IMR-90 (cell line): Measurements from ENCODE around the gene KRTAP2-1. TPM values are rescaled to one million over a fixed set of nuclear protein-coding genes. Genes with fewer than 3 reads are reported as not detected.

Experiments
- ATAC-seq: fragments of 200-7000 bp; cut with Tn5 transposase; 2 replicates; pipeline ENCODE4 v1.9.1; 2020; ENCODE audit warnings: low read depth, mild to moderate bottlenecking, moderate library complexity
- BruUV-seq: library from RNA; stranded (reverse); fragments of 400-500 nt; replicated peaks from 2 replicates; lab custom pipeline; 2021; lab: Mats Ljungman, UMichigan
- CTCF ChIA-PET: fragments of 300-600 bp; formaldehyde crosslinking; extraction: SDS; loops from one replicate; lab custom pipeline; 2021; ENCODE audit warnings: antibody characterized with exemption; lab: Yijun Ruan, JAX
- POLR2A ChIA-PET: fragments of 300-600 bp; sonication (Branson Sonifier 250); formaldehyde crosslinking; loops from one replicate; lab custom pipeline; 2022; ENCODE audit warnings: antibody characterized with exemption; ENCODE audit not compliant: unreplicated experiment; lab: Charles Lee
- DNase-seq: peaks from one replicate; pipeline ENCODE4 v3.0.0; 2013
- H2AFZ ChIP-seq: replicated peaks from 2 replicates; pipeline ENCODE3; 2013; ENCODE audit warnings: low read length, mild to moderate bottlenecking; ENCODE audit not compliant: poor library complexity
- H2AK5ac ChIP-seq: 2 replicates; pipeline ENCODE4 v1.6.1; 2013; ENCODE audit warnings: low read depth, low read length, inconsistent platforms
- H2AK9ac ChIP-seq: replicated peaks from 2 replicates; pipeline ENCODE3; 2013; ENCODE audit warnings: mild to moderate bottlenecking, low read depth, low read length, moderate library complexity; ENCODE audit not compliant: poor library complexity
- H2BK120ac ChIP-seq: 2 replicates; pipeline ENCODE4 v1.6.1; 2013; ENCODE audit warnings: low read depth, low read length, inconsistent platforms
- H2BK15ac ChIP-seq: 3 replicates; pipeline ENCODE4 v1.6.1; 2013; ENCODE audit warnings: low read depth, low read length, inconsistent platforms
- H2BK20ac ChIP-seq: 2 replicates; pipeline ENCODE4 v1.6.1; 2013; ENCODE audit warnings: low read depth, mild to moderate bottlenecking, inconsistent platforms, low read length, moderate library complexity
- H2BK5ac ChIP-seq: 2 replicates; pipeline ENCODE4 v1.6.1; 2013; ENCODE audit warnings: mild to moderate bottlenecking, low read depth, low read length, inconsistent platforms; ENCODE audit not compliant: poor library complexity, severe bottlenecking
- H3K14ac ChIP-seq: replicated peaks from 2 replicates; pipeline ENCODE4 v1.6.1; 2013; ENCODE audit warnings: low read depth, low read length, inconsistent platforms
- H3K18ac ChIP-seq: 2 replicates; pipeline ENCODE4 v1.6.1; 2013; ENCODE audit warnings: low read depth, low read length, control low read depth
- H3K23ac ChIP-seq: 2 replicates; pipeline ENCODE4 v1.6.1; 2013; ENCODE audit warnings: low read depth, low read length, inconsistent platforms
- H3K27ac ChIP-seq: 2 replicates; pipeline ENCODE4 v1.5.1; 2013; ENCODE audit warnings: mild to moderate bottlenecking, control low read depth, low read length; ENCODE audit not compliant: insufficient read depth
- H3K27me3 ChIP-seq: 2 replicates; pipeline ENCODE4 v1.6.1; 2013; ENCODE audit warnings: low read length; ENCODE audit not compliant: control insufficient read depth, insufficient read depth
- H3K36me3 ChIP-seq: 2 replicates; pipeline ENCODE4 v1.6.1; 2013; ENCODE audit warnings: low read length, mixed read lengths; ENCODE audit not compliant: control insufficient read depth, insufficient read depth
- H3K4ac ChIP-seq: 2 replicates; pipeline ENCODE4 v1.6.1; 2013; ENCODE audit warnings: low read depth, low read length, inconsistent platforms
- H3K4me1 ChIP-seq: 2 replicates; pipeline ENCODE4 v1.6.1; 2013; ENCODE audit warnings: low read length, mixed read lengths; ENCODE audit not compliant: control insufficient read depth, insufficient read depth
- H3K4me2 ChIP-seq: 2 replicates; pipeline ENCODE4 v1.6.1; 2013; ENCODE audit warnings: low read depth, mild to moderate bottlenecking, control low read depth, low read length, moderate library complexity
- H3K4me3 ChIP-seq: 2 replicates; pipeline ENCODE4 v1.5.1; 2013; ENCODE audit warnings: low read depth, mild to moderate bottlenecking, control low read depth, low read length, moderate library complexity; ENCODE audit not compliant: insufficient read depth
- H3K56ac ChIP-seq: 2 replicates; pipeline ENCODE4 v1.6.1; 2013; ENCODE audit warnings: low read length, inconsistent platforms; ENCODE audit not compliant: insufficient read depth; ENCODE audit errors: extremely low read depth
- H3K79me1 ChIP-seq, 2 experiments: 2 replicates each; pipeline ENCODE4 v1.6.1; 2013; ENCODE audit warnings: low read length in 2 of 2, inconsistent platforms in 1 of 2, low read depth in 1 of 2
- H3K9ac ChIP-seq: 2 replicates; pipeline ENCODE4 v1.6.1; 2013; ENCODE audit warnings: low read depth, low read length, control low read depth
- H3K9me1 ChIP-seq: 2 replicates; pipeline ENCODE4 v1.6.1; 2013; ENCODE audit warnings: low read length, inconsistent platforms; ENCODE audit not compliant: insufficient read depth
- H3K9me3 ChIP-seq: 2 replicates; pipeline ENCODE4 v1.6.1; 2013; ENCODE audit warnings: low read length; ENCODE audit not compliant: control insufficient read depth, insufficient read depth
- H4K20me1 ChIP-seq: 2 replicates; pipeline ENCODE4 v1.6.1; 2013; ENCODE audit warnings: low read length, inconsistent platforms; ENCODE audit not compliant: insufficient read depth
- H4K5ac ChIP-seq: 2 replicates; pipeline ENCODE4 v1.6.1; 2013; ENCODE audit warnings: mild to moderate bottlenecking, low read depth, low read length, control low read depth
- H4K8ac ChIP-seq, 2 experiments: 2 replicates each; pipeline ENCODE4 v1.6.1; 2013; ENCODE audit warnings: low read depth in 2 of 2, low read length in 2 of 2, control low read depth in 1 of 2, inconsistent platforms in 1 of 2
- H4K91ac ChIP-seq: 2 replicates; pipeline ENCODE4 v1.6.1; 2013; ENCODE audit warnings: low read depth, low read length, inconsistent platforms; ENCODE audit not compliant: insufficient read depth
- BHLHE40 ChIP-seq: fragments of 150-350 bp; IDR thresholded peaks from 2 replicates; pipeline ENCODE4 v1.6.1; 2016; ENCODE audit warnings: mild to moderate bottlenecking, low read depth, low read length
- CEBPB ChIP-seq: IDR thresholded peaks from 2 replicates; pipeline ENCODE4 v1.6.1; 2012; ENCODE audit warnings: low read depth, low read length, improper control_type of control experiment
- CHD1 ChIP-seq: IDR thresholded peaks from 2 replicates; pipeline ENCODE4 v1.6.1; 2012; ENCODE audit warnings: low read depth, low read length, improper control_type of control experiment
- CTCF ChIP-seq: conservative IDR thresholded peaks from 2 replicates; pipeline ENCODE4 v1.5.1; 2012; ENCODE audit warnings: mild to moderate bottlenecking, low read depth, low read length, improper control_type of control experiment
- ELK1 ChIP-seq: fragments of 150-350 bp; IDR thresholded peaks from 2 replicates; pipeline ENCODE4 v1.6.1; 2016; ENCODE audit warnings: low read depth, mild to moderate bottlenecking, low read length, moderate library complexity, borderline replicate concordance
- FOS ChIP-seq: fragments of 150-350 bp; IDR thresholded peaks from 2 replicates; pipeline ENCODE4 v1.6.1; 2016; ENCODE audit warnings: low read depth, low read length
- MAFK ChIP-seq: IDR thresholded peaks from 2 replicates; pipeline ENCODE4 v1.6.1; 2012; ENCODE audit warnings: low read depth, low read length, improper control_type of control experiment
- MAZ ChIP-seq: IDR thresholded peaks from 2 replicates; pipeline ENCODE4 v1.6.1; 2012; ENCODE audit warnings: low read depth, mild to moderate bottlenecking, low read length, improper control_type of control experiment, moderate library complexity, borderline replicate concordance
- MXI1 ChIP-seq: IDR thresholded peaks from 2 replicates; pipeline ENCODE4 v1.6.1; 2012; ENCODE audit warnings: low read depth, mild to moderate bottlenecking, low read length, moderate library complexity, borderline replicate concordance
- NFE2L2 ChIP-seq: fragments of 150-350 bp; IDR thresholded peaks from 2 replicates; pipeline ENCODE4 v1.6.1; 2016; ENCODE audit warnings: low read depth, mild to moderate bottlenecking, low read length
- POLR2A ChIP-seq: IDR thresholded peaks from 2 replicates; pipeline ENCODE4 v1.6.1; 2012; ENCODE audit warnings: mild to moderate bottlenecking, low read depth, low read length
- RAD21 ChIP-seq: IDR thresholded peaks from 2 replicates; pipeline ENCODE4 v1.6.1; 2012; ENCODE audit warnings: low read length, improper control_type of control experiment
- RCOR1 ChIP-seq: IDR thresholded peaks from 2 replicates; pipeline ENCODE4 v1.6.1; 2012; ENCODE audit warnings: mild to moderate bottlenecking, low read length, improper control_type of control experiment; ENCODE audit not compliant: insufficient replicate concordance
- RFX5 ChIP-seq: IDR thresholded peaks from 2 replicates; pipeline ENCODE4 v1.8.0; 2012; ENCODE audit warnings: low read depth, mild to moderate bottlenecking, low read length, moderate library complexity
- SMC3 ChIP-seq: fragments of 150-350 bp; IDR thresholded peaks from 2 replicates; pipeline ENCODE4 v1.6.1; 2016; ENCODE audit warnings: low read depth, mild to moderate bottlenecking, antibody characterized with exemption, low read length, moderate library complexity
- USF2 ChIP-seq: fragments of 150-350 bp; IDR thresholded peaks from 2 replicates; pipeline ENCODE4 v1.6.1; 2017; ENCODE audit warnings: mild to moderate bottlenecking, antibody characterized with exemption, low read length, low read depth
- WGBS, 2 experiments: methylation state at CpG; one replicate each; pipeline versions ENCODE4 v1.1.5 to v1.1.7; 2013; ENCODE audit warnings: missing lambda C conversion rate in 2 of 2; ENCODE audit not compliant: insufficient read length in 1 of 2; ENCODE audit errors: extremely low coverage in 2 of 2; 5-methylcytosine and 5-hydroxymethylcytosine counted together
- dilution Hi-C: fragments of 300-500 bp; cut with HindIII; formaldehyde crosslinking; loops from one replicate; pipeline ENCODE4 v1.14.3; 2018; ENCODE audit warnings: low sequenced_read_pairs; ENCODE audit not compliant: unreplicated experiment
- in situ Hi-C: fragments of 300-500 bp; cut with MboI; formaldehyde crosslinking; loops from 3 replicates; pipeline ENCODE4 v1.14.3; 2019; ENCODE audit warnings: low sequenced_read_pairs, inconsistent platforms, mixed read lengths
- intact Hi-C: fragments of 100-400 bp; cut with micrococcal nuclease; formaldehyde crosslinking; loops from 2 replicates; pipeline ENCODE4 v1.10.0; 2022
- polyA plus RNA-seq, 3 experiments: library from polyadenylated mRNA; depleted of rRNA; stranded (reverse); fragments of >200 nt; gene quantifications; 2 replicates each; pipeline ENCODE4 v1.2.3, GENCODE V29; 2012; ENCODE audit warnings: low replicate concordance in 1 of 3
- total RNA-seq: library from RNA; depleted of rRNA; stranded (reverse); fragments of >200 nt; gene quantifications from 2 replicates; pipeline ENCODE4 v1.2.3, GENCODE V29; 2012

KRTAP2-1 gene
- total and polyA plus RNA-seq, 2 of the 4 experiments (the other 2 are of a cell fraction): not detected

GRCh38 chr17:41063449-41063848, 16.3 kb upstream of the KRTAP2-1 start:
- intact Hi-C loops (loop anchor here (5.0 kb wide), 3 partner anchors 259 to 584 kb away; no protein-coding TSS in a partner anchor), in situ Hi-C loops (no loop called here), dilution Hi-C loops (no loop called here)
- H3K36me3 ChIP-seq: no peaks in the 10 kb centered on the region
- H3K4me3 ChIP-seq: no peak overlapping the region
- H4K20me1 ChIP-seq: no peaks in the 10 kb centered on the region
- DNase-seq: no peak
- H3K4me2 ChIP-seq: no peak overlapping the region
- ChIA-PET POLR2A (no interaction called here), CTCF (interaction anchor here (0.6 kb wide), 1 partner anchor 491 kb away, joined by 3 read pairs; no protein-coding TSS in a partner anchor)
- H2AFZ ChIP-seq: no peak overlapping the region
- H3K79me1 ChIP-seq: no peaks in the 10 kb centered on the region
- H2AK9ac ChIP-seq: no peak overlapping the region
- H3K9me1 ChIP-seq: peaks cover 9% of the 10 kb centered on the region
- H3K4me1 ChIP-seq: peaks cover 20% of the 10 kb centered on the region
- TF ChIP-seq POLR2A: no peak
- TF ChIP-seq BHLHE40: no peak
- no peak for TF ChIP-seq RCOR1
- no peak for TF ChIP-seq SMC3
- TF ChIP-seq ELK1: no peak
- no peak for TF ChIP-seq MAZ
- TF ChIP-seq CTCF: no peak
- no peak for TF ChIP-seq RFX5
- no peak for TF ChIP-seq RAD21
- no peak for TF ChIP-seq NFE2L2
- no peak for TF ChIP-seq USF2
- TF ChIP-seq MAFK: no peak
- TF ChIP-seq MXI1: no peak
- TF ChIP-seq CEBPB: no peak
- no peak for TF ChIP-seq CHD1
- no peak for TF ChIP-seq FOS
- H2BK120ac ChIP-seq: peak overlapping the region; percentile 97
- 0 out of 2 replicates have a peak overlapping the region, but pooled peaks have one; percentile 46 for H3K56ac ChIP-seq
- H4K5ac ChIP-seq: peak overlapping the region; percentile 73; the same call in 1 of the 2 replicates
- peak overlapping the region; percentile 98 for H2BK5ac ChIP-seq
- peak overlapping the region; percentile 98 for H2AK5ac ChIP-seq
- H3K27me3 ChIP-seq: no peaks in the 10 kb centered on the region
- no TSS peak for BruUV-seq
- H4K91ac ChIP-seq: peak overlapping the region; percentile 98
- peak overlapping the region; percentile 79; the same call in 1 of the 2 replicates for H3K23ac ChIP-seq
- H3K18ac ChIP-seq: peak overlapping the region; percentile 91; the same call in 1 of the 2 replicates
- no CpG with 5 or more reads among the region's 4 CpGs for WGBS, 2 experiments
- no peaks in the 10 kb centered on the region for H3K9me3 ChIP-seq
- H3K9ac ChIP-seq: no peak overlapping the region
- H2BK15ac ChIP-seq: peak overlapping the region; percentile 98; the same call in 2 of the 3 replicates
- no peak for ATAC-seq
- H3K14ac ChIP-seq: peak overlapping the region; percentile 88
- no peak overlapping the region for H3K27ac ChIP-seq
- peak overlapping the region; percentile 86 for H4K8ac ChIP-seq
- H2BK20ac ChIP-seq: peak overlapping the region; percentile 98
- peak overlapping the region; percentile 94 for H3K4ac ChIP-seq
